GM21360 (cell line): Measurements from ENCODE around the gene FMNL2.
A peak's percentile ranks its signal among the peaks of the same experiment; 100 is the strongest.
"Not testable (repeated sequence)": the region's sequence is repeated elsewhere in the genome, so short reads cannot be mapped to it uniquely, and the experiment has no call there.

Source experiments
- ATAC-seq: cut with Tn5 transposase; IDR thresholded peaks from one replicate; pipeline ENCODE4 v1.9.1; 2021; ENCODE audit warnings: mild to moderate bottlenecking, moderate library complexity; ENCODE audit not compliant: unreplicated experiment

The FMNL2 gene

DNA sequence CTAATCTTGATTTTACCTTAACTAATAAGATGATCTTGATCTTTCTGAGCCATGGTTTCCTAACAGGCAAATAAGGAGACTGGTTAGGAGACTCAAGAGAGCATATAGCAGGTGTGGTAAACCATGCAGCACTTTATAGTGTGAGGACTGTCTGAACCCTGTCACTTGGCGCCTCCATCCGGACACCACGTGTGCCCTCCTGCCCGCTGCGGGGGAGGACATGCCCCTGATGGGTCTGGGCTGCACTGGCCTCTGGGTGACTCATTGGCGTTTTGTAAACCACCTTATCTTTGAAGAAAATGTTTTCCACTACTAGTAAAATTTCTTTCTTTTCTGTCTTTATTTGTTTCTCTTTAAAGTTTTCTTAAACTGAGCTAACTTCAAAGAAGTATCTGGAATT is 131.1 kb downstream of the FMNL2 start:
- peak; percentile 46 for ATAC-seq

DNA sequence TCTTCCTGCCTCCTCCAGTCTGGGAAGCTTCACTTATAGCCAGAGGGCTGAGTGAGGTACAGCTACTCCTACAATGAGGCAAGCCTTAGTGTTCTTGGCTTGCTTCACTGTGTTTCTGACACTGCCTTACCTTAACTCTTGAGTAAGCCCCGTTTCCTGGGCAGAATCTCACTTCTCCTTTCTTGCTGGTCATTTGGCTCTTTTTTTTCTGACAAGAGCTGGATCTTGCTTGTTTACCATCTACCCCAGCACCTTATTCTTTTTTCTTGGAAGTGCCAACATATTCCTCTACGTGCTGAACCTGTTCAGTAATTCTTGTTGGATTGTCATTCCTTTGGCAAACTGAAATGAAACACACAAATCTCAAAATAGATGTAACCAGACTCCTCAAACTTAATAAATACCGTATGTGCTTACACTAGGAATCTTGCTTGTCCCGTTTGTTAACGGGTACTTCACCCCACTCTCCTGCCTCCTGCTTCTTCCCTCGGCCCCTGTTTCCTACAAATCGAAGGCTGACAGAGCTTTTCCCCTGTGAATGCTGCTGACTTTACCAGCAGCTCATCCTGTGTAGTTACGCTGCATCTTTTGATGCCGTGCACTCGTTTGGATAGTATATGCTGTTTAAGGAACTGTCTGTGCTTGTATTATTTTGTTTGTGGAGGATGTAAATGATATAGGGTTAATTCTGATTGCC is 132.2 kb downstream of the FMNL2 start:
- peak; percentile 73 for ATAC-seq

DNA sequence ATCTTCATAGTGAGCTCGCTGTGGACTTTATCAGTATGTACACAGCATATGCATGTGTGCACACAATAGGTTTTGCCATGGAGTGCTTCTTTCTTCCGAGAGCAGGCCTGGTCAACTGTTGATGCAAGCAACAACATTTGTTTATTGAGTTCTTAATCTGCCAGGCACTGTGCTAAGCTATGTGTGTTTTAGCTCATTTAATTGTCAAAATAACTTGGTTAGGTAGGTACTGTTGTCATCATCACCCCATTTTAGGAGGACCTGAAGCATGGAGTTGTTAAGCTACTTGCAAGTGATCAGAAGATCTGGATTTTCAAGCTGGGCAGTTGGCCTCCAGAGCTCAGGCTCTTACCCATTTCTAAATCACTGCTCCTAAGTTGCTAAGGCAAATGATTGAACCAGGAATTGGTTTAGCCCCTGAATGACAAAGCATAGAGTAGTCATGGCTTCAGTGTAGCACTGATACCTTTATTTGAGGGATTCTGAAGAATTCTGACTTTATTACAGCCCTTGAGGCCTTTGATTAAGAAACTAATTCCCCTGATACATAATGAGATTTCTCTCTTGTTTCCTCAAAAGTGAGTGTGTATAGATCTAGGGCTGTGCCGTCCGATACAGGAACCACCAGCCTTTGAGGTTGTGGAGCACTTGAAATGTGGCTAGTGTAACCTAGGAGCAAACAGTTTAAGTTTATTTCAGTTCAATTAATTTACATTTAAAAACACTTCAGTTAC is 132.9 kb downstream of the FMNL2 start:
- ATAC-seq, result no peak

DNA sequence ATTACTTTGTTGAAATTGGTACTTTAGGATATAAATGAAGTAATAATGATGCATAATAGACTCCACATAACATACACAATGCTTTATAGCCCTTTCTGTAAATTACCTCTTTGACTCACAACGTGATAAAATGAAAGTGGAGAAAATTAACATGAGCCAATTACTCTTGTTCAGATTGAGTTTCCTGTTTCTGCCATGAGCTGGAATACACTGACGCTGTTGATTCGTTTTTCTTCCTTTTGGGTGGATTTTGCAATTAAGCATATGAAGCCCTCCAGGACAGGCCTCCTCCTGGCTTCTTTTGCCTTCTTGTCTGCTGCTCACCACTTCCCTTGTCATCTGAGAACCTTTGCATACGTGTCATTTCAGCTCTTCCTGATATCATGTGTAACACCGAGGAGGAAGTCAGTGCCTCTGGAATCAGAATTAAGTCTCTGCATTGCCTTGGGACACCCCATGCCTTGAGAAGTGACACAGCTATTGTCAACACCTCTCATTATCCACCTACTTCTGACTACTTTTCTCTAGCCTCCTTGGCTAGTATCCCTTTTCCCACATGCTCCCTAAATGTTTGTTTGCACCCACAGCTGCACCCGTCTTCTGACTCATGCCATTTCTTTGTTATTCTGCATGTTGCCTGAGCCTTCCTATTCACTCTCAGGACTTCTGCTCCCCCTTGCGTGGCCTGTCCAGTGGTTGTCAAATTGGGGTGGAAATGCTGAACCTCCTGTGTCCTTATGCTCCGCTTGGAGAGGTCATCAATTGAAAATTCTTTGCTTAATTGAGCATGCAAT is 134.1 kb downstream of the FMNL2 start:
- ATAC-seq, result no peak

DNA sequence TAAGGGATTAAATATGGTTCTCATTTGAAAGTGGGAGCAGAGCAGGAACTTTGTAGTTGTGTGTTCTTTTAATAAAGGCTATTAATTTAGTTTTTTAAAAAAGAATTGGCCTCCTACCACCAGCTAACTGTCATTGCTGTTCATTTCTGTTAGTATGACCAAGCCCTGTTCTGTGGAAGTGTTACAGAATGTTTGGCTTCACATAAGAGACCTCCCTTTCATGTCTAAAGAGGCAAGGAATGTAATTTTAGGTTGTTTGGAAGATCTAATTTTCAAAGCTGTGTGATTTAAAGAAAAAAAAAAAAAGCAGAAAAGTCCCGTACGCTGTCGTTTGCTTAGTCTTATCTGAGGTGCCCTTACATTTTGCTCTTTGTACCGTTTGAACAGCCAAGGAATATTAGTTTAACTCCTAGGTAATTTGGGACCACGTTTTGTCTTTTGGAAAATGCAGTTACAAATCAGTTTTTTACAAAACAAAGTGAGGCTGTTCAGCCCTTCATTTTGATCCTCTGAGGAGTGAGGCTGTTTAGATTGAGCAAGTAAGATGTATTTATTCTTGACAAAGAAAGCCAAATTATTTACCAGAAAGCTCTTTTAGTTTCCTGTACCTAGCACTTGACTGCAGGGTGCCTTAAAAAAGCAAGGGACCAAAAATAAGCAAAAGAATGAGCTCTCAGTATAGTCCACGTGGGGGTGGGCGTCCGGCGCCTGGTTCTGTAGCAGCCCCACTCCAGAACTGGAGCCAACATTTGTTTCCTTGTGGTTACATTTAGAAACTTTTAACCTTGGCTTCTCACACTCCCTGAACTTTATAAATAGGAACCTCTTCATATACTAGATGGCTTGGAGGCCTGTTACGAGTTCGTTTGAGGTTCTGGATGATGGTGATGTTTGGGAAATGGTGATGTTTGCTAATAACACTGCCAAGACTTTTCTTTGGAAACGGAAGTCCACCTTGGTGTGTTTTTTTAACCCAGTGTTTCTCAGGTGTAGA is 136.2 kb downstream of the FMNL2 start:
- ATAC-seq, result no peak

DNA sequence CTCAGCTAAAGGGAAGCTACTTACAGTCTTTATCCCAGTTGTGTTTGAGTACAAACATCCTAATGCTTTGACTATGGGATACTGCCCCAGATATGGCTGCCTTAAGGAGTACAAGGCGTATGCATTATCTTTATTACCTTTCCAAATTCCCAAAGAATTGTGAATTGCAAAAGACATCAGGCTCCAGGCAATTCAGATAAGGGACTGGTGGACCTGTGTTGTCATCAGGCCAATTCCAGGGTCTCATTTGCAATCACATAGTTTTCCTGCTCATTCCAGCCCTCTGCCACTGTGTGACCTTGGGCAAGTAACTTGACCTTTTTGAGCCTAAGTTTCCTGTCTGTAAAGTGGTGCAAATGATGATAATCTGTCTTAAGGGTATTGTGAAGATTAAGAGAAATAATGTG is 137.5 kb downstream of the FMNL2 start:
- ATAC-seq, result no peak

DNA sequence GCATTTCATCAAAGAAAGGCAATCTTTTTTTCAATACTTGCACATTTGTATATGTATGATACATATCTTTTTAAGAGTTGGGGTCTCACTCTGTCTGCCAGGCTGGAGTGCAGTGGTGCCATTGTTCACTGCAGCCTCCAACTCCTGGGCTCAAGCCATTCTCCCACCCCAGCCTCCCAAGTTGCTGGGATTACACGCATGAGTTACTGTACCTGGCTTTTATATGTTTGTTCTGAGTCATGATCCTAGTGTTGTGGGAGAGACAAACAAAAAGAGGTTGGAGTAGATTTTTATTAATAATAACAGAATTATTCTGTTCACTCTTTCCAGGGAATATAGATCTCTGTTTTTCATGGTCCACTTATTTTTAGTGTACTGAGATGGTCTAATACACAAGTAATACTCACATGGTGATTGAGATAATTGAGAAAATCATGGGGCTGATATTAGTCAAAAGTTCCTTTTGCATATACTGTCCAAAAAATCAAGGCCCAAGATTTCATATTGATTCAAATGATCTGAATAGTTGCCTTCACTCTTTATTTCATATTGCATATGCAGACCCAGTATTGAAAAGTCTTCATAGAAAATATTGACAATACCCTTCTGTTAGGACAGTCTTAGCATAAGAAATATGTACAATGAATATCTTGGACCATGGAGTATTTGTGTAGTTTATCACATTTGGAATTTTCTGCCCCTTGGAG is 138.3 kb downstream of the FMNL2 start:
- no peak for ATAC-seq

DNA sequence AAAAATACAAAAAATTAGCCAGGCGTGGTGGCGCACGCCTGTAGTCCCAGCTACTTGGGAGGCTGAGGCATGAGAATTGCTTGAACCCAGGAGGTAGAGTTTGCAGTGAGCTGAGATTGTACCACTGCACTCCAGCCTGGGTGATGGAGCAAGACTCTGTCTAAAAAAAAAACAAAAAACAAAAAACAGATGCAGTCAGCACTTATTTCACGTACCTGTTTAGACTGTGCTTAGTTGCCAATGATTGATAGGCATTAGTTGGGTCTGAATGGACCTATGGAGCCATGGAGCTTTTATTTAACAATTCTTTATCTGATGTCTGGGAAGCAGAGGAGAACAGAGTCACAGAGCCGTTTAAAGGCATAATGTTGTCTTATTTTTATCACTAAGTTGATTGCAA is 139.5 kb downstream of the FMNL2 start:
- not testable (repeated sequence) for ATAC-seq

DNA sequence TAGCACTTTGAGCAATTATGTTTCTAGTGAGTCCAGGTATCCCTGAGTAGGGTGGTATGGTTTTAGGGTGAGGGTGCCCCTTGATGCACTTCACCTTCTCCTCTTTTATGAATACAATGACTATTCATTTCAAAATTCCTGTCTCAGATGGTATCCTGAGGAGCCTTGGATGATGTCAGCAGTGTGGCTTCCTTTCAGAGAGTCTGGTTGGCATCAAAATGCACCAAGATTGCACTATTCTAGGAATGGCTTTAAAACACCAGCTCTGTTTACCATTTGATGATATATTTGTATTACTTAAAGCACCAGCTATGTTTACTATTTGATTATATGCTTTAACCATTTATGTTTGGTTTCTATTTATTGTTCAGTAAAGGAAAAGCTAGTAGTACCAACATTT is 141.0 kb downstream of the FMNL2 start:
- no peak for ATAC-seq

DNA sequence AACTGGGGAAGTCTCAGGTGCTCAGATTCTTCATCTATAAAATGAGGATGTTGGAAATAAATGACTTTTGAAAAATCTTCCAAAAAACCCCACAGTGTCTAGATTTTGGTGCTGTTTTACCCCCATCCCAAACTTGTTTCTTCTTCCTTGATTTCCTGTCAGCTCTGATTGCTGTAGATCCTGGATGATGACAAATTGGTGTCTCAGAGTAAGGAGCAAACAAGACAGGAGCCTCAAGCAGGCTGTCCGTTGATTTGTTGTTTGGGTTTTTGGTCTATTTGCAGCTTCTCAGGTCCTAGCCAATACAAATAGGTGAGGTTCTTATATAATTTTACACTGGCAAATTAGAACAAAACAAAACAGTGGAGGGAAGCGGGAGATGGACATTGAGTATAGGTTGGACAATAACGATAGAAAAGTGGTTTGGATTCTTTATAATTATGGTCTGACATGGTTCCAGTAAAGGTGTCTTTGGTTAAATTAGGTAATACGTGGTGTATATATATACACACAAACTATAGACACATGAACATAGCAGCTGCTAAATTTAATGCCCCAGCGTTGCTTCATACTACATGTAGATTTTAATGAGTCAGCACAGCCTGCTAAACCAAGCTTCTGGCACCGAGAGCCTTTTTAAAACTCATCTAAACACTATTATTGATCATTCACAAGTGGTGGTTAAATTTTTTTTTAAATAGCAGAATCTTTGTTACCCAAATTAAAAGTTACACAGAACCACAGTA is 142.5 kb downstream of the FMNL2 start:
- ATAC-seq, result no peak

DNA sequence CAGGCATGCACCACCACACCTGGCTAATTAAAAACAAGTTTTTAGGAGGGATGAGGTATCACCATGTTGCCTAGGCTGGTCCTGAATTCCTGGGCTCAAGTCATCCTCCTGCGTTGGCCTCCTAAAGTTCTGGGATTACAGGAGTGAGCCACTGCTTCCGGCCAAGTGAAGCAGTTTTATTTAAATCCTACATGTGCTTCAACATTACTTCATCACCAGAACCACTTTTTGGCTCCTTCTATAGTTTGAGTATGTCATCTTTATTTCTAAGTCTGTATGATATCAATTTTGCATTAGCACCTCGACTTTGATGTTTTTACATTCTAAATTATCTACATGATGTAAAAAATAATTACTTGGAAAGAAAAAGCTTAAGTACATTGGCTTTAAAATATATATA is 144.3 kb downstream of the FMNL2 start:
- ATAC-seq, result no peak

DNA sequence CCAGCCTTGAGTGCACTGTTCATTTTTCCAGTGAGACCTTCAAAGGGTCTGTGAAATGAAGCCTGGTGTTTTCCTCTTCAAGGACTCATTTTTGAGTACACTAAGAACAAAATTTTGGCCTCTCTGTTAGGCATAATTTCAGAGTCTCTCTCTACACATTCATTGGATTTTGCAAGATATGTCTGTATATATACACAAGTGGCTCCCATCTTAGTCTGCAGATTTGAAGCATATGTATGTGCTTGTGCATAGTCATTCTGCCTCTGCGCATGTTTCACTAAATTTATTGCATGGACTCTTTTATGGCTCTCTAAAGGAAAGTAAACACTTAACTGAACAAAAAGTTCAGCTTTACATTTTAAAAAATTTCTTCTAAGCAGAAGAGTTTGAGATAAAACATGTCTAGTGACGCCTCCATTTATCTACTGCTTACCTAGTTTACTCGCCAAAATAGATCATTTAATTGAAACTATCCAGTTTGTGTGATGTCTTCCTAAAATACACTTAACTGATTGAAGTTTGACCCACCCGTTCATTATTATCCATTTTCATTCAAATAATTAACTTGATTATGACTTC is 145.9 kb downstream of the FMNL2 start:
- ATAC-seq, result no peak

DNA sequence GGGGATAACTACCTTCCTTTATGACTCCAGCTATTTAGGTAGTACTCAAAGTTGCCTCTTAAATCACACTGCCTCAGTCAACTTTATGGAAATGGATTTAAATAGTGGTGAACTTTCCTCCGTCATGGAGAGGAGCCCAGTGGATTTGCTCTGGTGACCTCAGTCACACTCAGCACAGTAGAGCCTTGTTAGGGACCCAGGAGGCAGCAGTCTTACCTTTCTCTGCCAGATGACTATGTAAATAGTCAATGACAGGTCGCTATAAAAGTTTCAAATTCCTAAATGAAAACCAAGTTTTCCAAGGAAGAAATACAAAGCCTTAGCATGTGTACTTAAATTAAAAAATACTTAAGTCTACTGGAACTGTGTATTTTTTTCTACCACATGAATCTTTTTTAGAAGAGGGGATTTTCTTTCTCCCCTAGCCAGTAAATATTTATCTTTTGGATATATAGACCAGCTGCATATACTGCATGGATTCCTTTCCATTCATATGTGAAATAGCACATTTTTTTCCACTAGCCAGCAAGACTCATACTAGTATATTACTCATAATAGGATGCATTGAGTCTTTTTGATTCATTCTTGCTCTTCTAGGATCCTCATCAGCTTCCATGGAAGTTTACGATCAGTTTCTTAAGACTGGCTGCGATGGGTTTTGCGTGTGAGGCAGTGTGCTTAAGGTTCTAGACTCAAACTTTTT is 147.1 kb downstream of the FMNL2 start:
- ATAC-seq, result no peak

DNA sequence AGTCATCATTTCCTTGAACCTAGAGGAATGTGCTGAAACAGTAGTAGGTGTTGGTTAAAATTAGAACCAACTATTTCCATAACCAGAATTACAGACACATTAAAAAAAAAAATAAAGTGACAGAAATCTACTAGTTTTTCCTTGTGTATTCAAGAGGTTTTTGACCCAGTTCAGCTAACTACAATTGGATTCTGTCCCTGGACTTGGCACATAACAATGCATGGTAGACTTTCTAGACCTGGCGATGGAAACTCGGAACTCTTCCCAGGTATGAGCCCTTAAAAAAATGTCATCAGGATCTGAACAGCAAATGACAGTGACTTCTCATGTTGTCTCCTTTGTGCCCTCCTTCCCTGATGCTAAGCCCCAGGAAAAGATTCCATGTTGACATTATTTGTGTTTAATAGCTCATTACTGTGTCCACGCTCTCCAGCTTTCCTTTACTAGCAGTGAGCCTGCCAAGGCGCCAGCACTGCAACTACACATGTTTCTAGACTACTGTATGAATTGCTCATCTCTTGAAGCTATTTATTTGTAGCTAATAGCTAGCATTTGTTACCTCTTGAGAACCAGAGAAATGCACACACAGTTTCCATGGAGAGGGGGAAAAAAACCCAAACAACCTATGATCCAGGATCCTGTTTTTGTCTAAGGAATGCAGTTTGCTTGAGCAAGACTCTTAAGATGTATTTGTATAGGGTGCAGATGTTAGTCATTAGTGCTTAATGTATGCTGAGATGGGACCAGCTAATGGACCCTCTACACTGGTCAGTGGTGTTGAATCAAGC is 148.5 kb downstream of the FMNL2 start:
- no peak for ATAC-seq

DNA sequence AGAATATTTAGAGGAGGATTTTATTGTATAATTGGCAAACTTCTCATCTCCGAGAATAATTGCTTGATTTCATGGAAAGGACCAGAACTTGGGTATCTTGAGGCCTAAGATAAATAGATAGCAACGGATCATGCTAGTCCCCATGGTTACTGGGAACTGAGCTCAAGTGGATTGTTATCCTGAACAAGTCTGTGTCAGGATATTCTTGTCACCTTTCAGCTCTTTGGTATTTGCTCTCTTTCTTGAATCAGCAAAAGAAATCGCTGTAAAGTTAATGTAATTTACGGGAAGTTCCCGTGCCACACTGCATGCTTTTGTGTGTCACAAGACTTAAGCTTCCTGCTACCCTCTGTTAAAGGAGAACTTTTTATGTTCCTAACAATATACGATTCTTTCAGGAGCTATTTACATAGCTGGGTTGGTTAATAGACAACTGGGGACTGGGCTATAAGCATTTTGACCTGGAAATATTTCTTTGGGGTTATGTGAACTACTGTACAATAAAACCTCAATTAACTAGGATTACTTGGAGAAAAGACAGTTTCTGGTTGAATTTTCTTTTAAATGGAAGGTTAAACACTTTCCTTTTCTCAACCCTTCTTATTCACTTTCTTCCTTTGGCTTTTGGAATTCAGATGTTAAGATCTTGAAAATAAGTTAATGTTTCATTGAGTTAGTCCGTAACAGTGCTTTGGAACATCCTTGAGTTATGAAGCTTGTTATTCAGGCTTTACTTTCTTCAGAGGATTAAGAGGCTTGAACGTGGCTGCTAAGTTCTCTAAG is 151.2 kb downstream of the FMNL2 start:
- ATAC-seq, result no peak

DNA sequence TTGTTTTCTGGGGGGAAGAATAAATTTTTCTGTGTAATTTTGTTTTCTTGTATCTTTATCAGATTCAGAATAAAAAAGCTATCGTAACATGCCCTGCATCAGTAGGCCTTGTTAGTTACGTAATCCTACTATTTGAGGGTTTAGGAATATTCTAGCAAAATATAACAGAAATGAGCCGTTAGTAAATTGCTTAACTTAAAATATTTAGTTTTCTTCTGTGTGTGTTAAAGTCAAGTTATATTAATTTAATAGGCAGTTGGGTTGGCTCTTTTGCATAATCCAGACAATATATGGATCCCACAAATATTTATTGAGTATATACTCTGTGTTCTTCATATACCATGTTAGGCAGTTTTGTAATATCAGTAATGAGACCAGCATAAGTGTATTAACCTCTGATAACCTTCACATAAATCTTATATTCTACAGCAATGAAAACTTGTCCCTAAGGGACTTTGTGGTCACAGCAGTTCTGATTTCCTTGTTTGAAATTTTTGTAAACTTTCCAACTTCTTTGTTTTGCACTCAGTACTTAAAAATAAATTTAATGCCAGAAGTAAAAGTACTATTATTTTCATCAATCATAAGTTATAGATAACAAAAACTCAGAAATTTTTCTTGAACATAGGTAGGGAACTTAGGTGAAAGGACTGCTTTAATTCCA is 151.9 kb downstream of the FMNL2 start:
- ATAC-seq, result no peak
